DMS53 treated with DMSO at 0.1 percent for 48 hours (cell line): Measurements from ENCODE around the gene MAPKAP1.
"Not testable (repeated sequence)": the region's sequence is repeated elsewhere in the genome, so short reads cannot be mapped to it uniquely, and the experiment has no call there.

Source experiments
- DNase-seq: peaks from one replicate; lab custom pipeline; 2025; ENCODE audit not compliant: unreplicated experiment; lab: John Stamatoyannopoulos, UW

The MAPKAP1 gene

GRCh38 chr9:125421166-125421565, 285.8 kb downstream of the MAPKAP1 start:
- DNase-seq: no peak

GRCh38 chr9:125418404-125418803, 288.6 kb downstream of the MAPKAP1 start:
- no peak for DNase-seq

- DNase-seq: no peak
These were observed 290.5 kb downstream of the MAPKAP1 start for GRCh38 chr9:125416517-125416916.

- no peak for DNase-seq
These were observed 291.2 kb downstream of the MAPKAP1 start for GRCh38 chr9:125415583-125416460.

GRCh38 chr9:125413579-125413978, 293.4 kb downstream of the MAPKAP1 start:
- DNase-seq: no peak

- no peak for DNase-seq
These were observed 294.8 kb downstream of the MAPKAP1 start for GRCh38 chr9:125412166-125412565.

- no peak for DNase-seq
These were observed 295.7 kb downstream of the MAPKAP1 start for GRCh38 chr9:125411171-125411756.

GRCh38 chr9:125410522-125410894, 296.5 kb downstream of the MAPKAP1 start:
- no peak for DNase-seq

GRCh38 chr9:125409637-125410521, 297.1 kb downstream of the MAPKAP1 start:
- no peak for DNase-seq

GRCh38 chr9:125409217-125409636, 297.8 kb downstream of the MAPKAP1 start:
- DNase-seq: no peak

- peak; percentile 19 for DNase-seq
These were observed 298.8 kb downstream of the MAPKAP1 start for GRCh38 chr9:125407974-125408900.

GRCh38 chr9:125407432-125407973, 299.5 kb downstream of the MAPKAP1 start:
- DNase-seq: no peak

GRCh38 chr9:125406810-125407087, 300.3 kb downstream of the MAPKAP1 start:
- no peak for DNase-seq

- no peak for DNase-seq
These were observed 300.8 kb downstream of the MAPKAP1 start for GRCh38 chr9:125405938-125406809.

GRCh38 chr9:125404733-125405132, 302.3 kb downstream of the MAPKAP1 start:
- DNase-seq: no peak

GRCh38 chr9:125400725-125401716, 306.0 kb downstream of the MAPKAP1 start:
- peak; percentile 33 for DNase-seq

GRCh38 chr9:125400232-125400631, 306.8 kb downstream of the MAPKAP1 start:
- DNase-seq: not testable (repeated sequence)

- DNase-seq: no peak
These were observed 307.3 kb downstream of the MAPKAP1 start for GRCh38 chr9:125399666-125400065.
